ENCODE measurements around the gene ADGRG6.
A peak's percentile ranks its signal among the peaks of the same experiment; 100 is the strongest.

Gene ADGRG6

GRCh38 chr6:142322066-142322465, 20.3 kb downstream of the ADGRG6 start:
- no peak for DNase-seq (ENCODE audit: low read depth)

GRCh38 chr6:142322504-142323198, 20.8 kb downstream of the ADGRG6 start:
- no peak for DNase-seq (ENCODE audit: low read depth)

- peak; percentile 60 for DNase-seq (ENCODE audit: low read depth)
Observed at GRCh38 chr6:142323377-142323776, 21.6 kb downstream of the ADGRG6 start.

- no peak for DNase-seq (ENCODE audit: low read depth)
Observed at GRCh38 chr6:142324111-142324510, 22.3 kb downstream of the ADGRG6 start.

GRCh38 chr6:142325111-142325510, 23.3 kb downstream of the ADGRG6 start:
- DNase-seq (ENCODE audit: low read depth): no peak

GRCh38 chr6:142326540-142326939, 24.7 kb downstream of the ADGRG6 start:
- no peak for DNase-seq (ENCODE audit: low read depth)

- no peak for DNase-seq (ENCODE audit: low read depth)
Observed at GRCh38 chr6:142328070-142328469, 26.3 kb downstream of the ADGRG6 start.

- DNase-seq (ENCODE audit: low read depth): peak; percentile 19
Observed at GRCh38 chr6:142329486-142330113, 27.8 kb downstream of the ADGRG6 start.

GRCh38 chr6:142331075-142331551, 29.3 kb downstream of the ADGRG6 start:
- peak; percentile 50 for DNase-seq (ENCODE audit: low read depth)

GRCh38 chr6:142331601-142332000, 29.8 kb downstream of the ADGRG6 start:
- no peak for DNase-seq (ENCODE audit: low read depth)

GRCh38 chr6:142332393-142333098, 30.7 kb downstream of the ADGRG6 start:
- no peak for DNase-seq (ENCODE audit: low read depth)

- no peak for DNase-seq (ENCODE audit: low read depth)
Observed at GRCh38 chr6:142333431-142333830, 31.6 kb downstream of the ADGRG6 start.

GRCh38 chr6:142334294-142334693, 32.5 kb downstream of the ADGRG6 start:
- DNase-seq (ENCODE audit: low read depth): no peak

GRCh38 chr6:142335415-142335814, 33.6 kb downstream of the ADGRG6 start:
- DNase-seq (ENCODE audit: low read depth): no peak

- no peak for DNase-seq (ENCODE audit: low read depth)
Observed at GRCh38 chr6:142336183-142336582, 34.4 kb downstream of the ADGRG6 start.

GRCh38 chr6:142336787-142337186, 35.0 kb downstream of the ADGRG6 start:
- no peak for DNase-seq (ENCODE audit: low read depth)

- no peak for DNase-seq (ENCODE audit: low read depth)
Observed at GRCh38 chr6:142339113-142339512, 37.3 kb downstream of the ADGRG6 start.

- no peak for DNase-seq (ENCODE audit: low read depth)
Observed at GRCh38 chr6:142339968-142340658, 38.3 kb downstream of the ADGRG6 start.

- DNase-seq (ENCODE audit: low read depth): no peak
Observed at GRCh38 chr6:142341855-142342330, 40.1 kb downstream of the ADGRG6 start.

GRCh38 chr6:142342986-142343385, 41.2 kb downstream of the ADGRG6 start:
- peak; percentile 21 for DNase-seq (ENCODE audit: low read depth)

- DNase-seq (ENCODE audit: low read depth): no peak
Observed at GRCh38 chr6:142343938-142344337, 42.1 kb downstream of the ADGRG6 start.

GRCh38 chr6:142345261-142345660, 43.5 kb downstream of the ADGRG6 start:
- no peak for DNase-seq (ENCODE audit: low read depth)
